SK-N-SH treated with all-trans-retinoic acid at 6 μM for 48 hours (cell line): ENCODE data around the gene ZC3H12C.
"Not testable (repeated sequence)": the region's sequence is repeated elsewhere in the genome, so short reads cannot be mapped to it uniquely, and the experiment has no call there.

Experiments
- ATAC-seq: fragments of 200-7000 bp; cut with Tn5 transposase; 3 replicates; pipeline ENCODE4 v1.9.1; 2020; ENCODE audit warnings: mild to moderate bottlenecking, moderate library complexity
- ARNTL ChIP-seq: fragments of 450-650 bp; formaldehyde crosslinking; IDR thresholded peaks from 2 replicates; pipeline ENCODE4 v1.5.0; 2020; ENCODE audit warnings: low read depth, mild to moderate bottlenecking, moderate library complexity, borderline replicate concordance
- BACH2 ChIP-seq: fragments of 250-450 bp; sonication (Bioruptor Pico); IDR thresholded peaks from 2 replicates; pipeline ENCODE4 v1.9.0; 2021; ENCODE audit warnings: mild to moderate bottlenecking, borderline replicate concordance
- CSDC2 ChIP-seq: fragments of 250-450 bp; sonication (Bioruptor Pico); IDR thresholded peaks from 2 replicates; pipeline ENCODE4 v1.5.0; 2020; ENCODE audit warnings: mild to moderate bottlenecking, moderate library complexity
- ESRRG ChIP-seq: fragments of 250-450 bp; sonication (Bioruptor Pico); IDR thresholded peaks from 2 replicates; pipeline ENCODE4 v1.6.1; 2021; ENCODE audit warnings: mild to moderate bottlenecking
- GLIS3 ChIP-seq: fragments of 250-450 bp; sonication (Bioruptor Pico); IDR thresholded peaks from 2 replicates; pipeline ENCODE4 v1.5.0; 2020; ENCODE audit warnings: mild to moderate bottlenecking, moderate library complexity
- ISL1 ChIP-seq: fragments of 250-450 bp; sonication (Bioruptor Pico); IDR thresholded peaks from 2 replicates; pipeline ENCODE4 v2.1.2; 2022; ENCODE audit warnings: mild to moderate bottlenecking, moderate library complexity
- OSR1 ChIP-seq: fragments of 250-450 bp; sonication (Bioruptor Pico); IDR thresholded peaks from 2 replicates; pipeline ENCODE4 v1.8.0; 2022; ENCODE audit warnings: moderate library complexity, mild to moderate bottlenecking, inconsistent platforms
- PPARA ChIP-seq: fragments of 250-450 bp; sonication (Bioruptor Pico); IDR thresholded peaks from 2 replicates; pipeline ENCODE4 v1.5.0; 2020; ENCODE audit warnings: mild to moderate bottlenecking, borderline replicate concordance
- RARB ChIP-seq: fragments of 250-450 bp; sonication (Bioruptor Pico); IDR thresholded peaks from 2 replicates; pipeline ENCODE4 v1.8.0; 2021; ENCODE audit warnings: mild to moderate bottlenecking, moderate library complexity
- SNAI2 ChIP-seq: fragments of 250-450 bp; sonication (Bioruptor Pico); IDR thresholded peaks from 2 replicates; pipeline ENCODE4 v1.5.0; 2020; ENCODE audit warnings: mild to moderate bottlenecking, moderate library complexity
- TCF4 ChIP-seq: fragments of 250-450 bp; sonication (Bioruptor Pico); IDR thresholded peaks from 2 replicates; pipeline ENCODE4 v1.8.0; 2021; ENCODE audit warnings: mild to moderate bottlenecking, moderate library complexity, borderline replicate concordance
- TOX ChIP-seq: fragments of 250-450 bp; sonication (Bioruptor Pico); IDR thresholded peaks from 2 replicates; pipeline ENCODE4 v1.8.0; 2021; ENCODE audit warnings: mild to moderate bottlenecking, moderate library complexity, borderline replicate concordance
- ZC3H10 ChIP-seq: fragments of 250-450 bp; sonication (Bioruptor Pico); IDR thresholded peaks from 2 replicates; pipeline ENCODE4 v1.5.1; 2021; ENCODE audit warnings: mild to moderate bottlenecking, moderate library complexity
- ZFP3 ChIP-seq: fragments of 250-450 bp; sonication (Bioruptor Pico); IDR thresholded peaks from 2 replicates; pipeline ENCODE4 v1.5.0; 2020; ENCODE audit warnings: mild to moderate bottlenecking, moderate library complexity
- ZFP30 ChIP-seq: fragments of 450-650 bp; formaldehyde crosslinking; IDR thresholded peaks from 2 replicates; pipeline ENCODE4 v1.5.0; 2022; ENCODE audit warnings: mild to moderate bottlenecking, moderate library complexity
- ZNF565 ChIP-seq: fragments of 450-650 bp; formaldehyde crosslinking; conservative IDR thresholded peaks from 2 replicates; pipeline ENCODE4 v1.5.0; 2020; ENCODE audit warnings: low read depth, mild to moderate bottlenecking, moderate library complexity
- ZNF70 ChIP-seq: fragments of 450-650 bp; formaldehyde crosslinking; IDR thresholded peaks from 2 replicates; pipeline ENCODE4 v1.5.0; 2020; ENCODE audit warnings: mild to moderate bottlenecking, moderate library complexity
- ZNF8 ChIP-seq: fragments of 450-650 bp; formaldehyde crosslinking; IDR thresholded peaks from 2 replicates; pipeline ENCODE4 v1.5.0; 2020; ENCODE audit warnings: mild to moderate bottlenecking, moderate library complexity
- TF ChIP-seq, protein P1 (sequence below): fragments of 250-450 bp; sonication (Bioruptor Pico); IDR thresholded peaks from 2 replicates; pipeline ENCODE4 v1.5.1; 2020; ENCODE audit warnings: low read depth, mild to moderate bottlenecking, moderate library complexity
- TF ChIP-seq, protein P2 (sequence below): fragments of 250-450 bp; sonication (Bioruptor Pico); IDR thresholded peaks from 2 replicates; pipeline ENCODE4 v1.8.0; 2020; ENCODE audit warnings: mild to moderate bottlenecking, moderate library complexity, borderline replicate concordance
- TF ChIP-seq, protein P3 (sequence below): fragments of 250-450 bp; sonication (Bioruptor Pico); IDR thresholded peaks from 2 replicates; pipeline ENCODE4 v1.8.0; 2021; ENCODE audit warnings: low read depth, mild to moderate bottlenecking, moderate library complexity, borderline replicate concordance
- TF ChIP-seq, protein P4 (sequence below): fragments of 250-450 bp; sonication (Bioruptor Pico); IDR thresholded peaks from 2 replicates; pipeline ENCODE4 v1.5.0; 2020; ENCODE audit warnings: mild to moderate bottlenecking, moderate library complexity

Gene ZC3H12C

DNA sequence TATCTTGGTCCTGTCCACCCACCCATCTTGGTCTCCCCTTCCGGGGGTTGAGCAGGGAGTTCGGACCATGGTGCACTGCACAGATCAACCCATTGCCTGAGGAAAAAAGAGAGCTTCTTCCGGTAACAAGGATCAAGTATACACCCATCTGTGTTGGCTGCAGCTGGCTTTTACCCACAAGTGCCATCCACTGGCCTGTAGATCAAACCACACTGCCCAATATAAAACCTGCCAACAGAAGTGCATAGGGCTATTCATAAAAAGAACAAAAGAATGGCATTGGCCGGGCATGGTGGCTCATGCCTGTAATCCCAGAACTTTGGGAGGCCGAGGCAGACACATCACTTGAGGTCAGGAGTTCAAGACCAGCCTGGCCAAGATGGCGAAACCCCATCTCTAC, 94.5 kb downstream of the ZC3H12C start:
- TF ChIP-seq ZNF565 (CRISPR knock-in tag) (no peak), TOX (CRISPR knock-in tag) (no peak), ZFP3 (CRISPR knock-in tag) (no peak), ISL1 (CRISPR knock-in tag) (no peak), ARNTL (CRISPR knock-in tag) (no peak), ZNF8 (CRISPR knock-in tag) (no peak), ZFP30 (CRISPR knock-in tag) (no peak)
- TF ChIP-seq, protein P1, sequence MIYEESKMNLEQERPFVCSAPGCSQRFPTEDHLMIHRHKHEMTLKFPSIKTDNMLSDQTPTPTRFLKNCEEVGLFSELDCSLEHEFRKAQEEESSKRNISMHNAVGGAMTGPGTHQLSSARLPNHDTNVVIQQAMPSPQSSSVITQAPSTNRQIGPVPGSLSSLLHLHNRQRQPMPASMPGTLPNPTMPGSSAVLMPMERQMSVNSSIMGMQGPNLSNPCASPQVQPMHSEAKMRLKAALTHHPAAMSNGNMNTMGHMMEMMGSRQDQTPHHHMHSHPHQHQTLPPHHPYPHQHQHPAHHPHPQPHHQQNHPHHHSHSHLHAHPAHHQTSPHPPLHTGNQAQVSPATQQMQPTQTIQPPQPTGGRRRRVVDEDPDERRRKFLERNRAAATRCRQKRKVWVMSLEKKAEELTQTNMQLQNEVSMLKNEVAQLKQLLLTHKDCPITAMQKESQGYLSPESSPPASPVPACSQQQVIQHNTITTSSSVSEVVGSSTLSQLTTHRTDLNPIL (CRISPR knock-in tag), result no peak
- ATAC-seq, result no peak

DNA sequence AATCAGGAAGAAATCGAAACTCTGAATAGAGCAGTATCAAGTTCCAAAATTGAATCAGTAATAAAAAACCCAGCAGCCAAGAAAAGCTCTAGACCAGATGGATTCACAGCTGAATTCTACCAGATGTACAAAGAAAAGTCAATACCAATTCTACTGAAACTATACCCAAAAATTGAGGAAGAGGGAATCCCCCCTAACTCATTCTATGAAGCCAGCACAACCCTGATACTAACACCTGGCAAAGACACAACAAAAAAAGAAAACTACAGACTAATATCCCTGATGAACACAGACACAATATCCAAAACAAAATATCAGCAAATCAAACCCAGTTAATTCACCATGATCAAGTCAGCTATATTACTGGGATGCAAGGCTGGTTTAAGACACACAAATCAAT, 97.7 kb downstream of the ZC3H12C start:
- TF ChIP-seq ZNF8 (CRISPR knock-in tag) (no peak), ZC3H10 (CRISPR knock-in tag) (no peak), TCF4 (CRISPR knock-in tag) (no peak), OSR1 (CRISPR knock-in tag) (no peak), ZNF565 (CRISPR knock-in tag) (no peak), PPARA (CRISPR knock-in tag) (no peak), BACH2 (no peak), ESRRG (CRISPR knock-in tag) (no peak), RARB (CRISPR knock-in tag) (no peak), ZFP30 (CRISPR knock-in tag) (no peak), ZFP3 (CRISPR knock-in tag) (no peak)
- no peak for ATAC-seq

DNA sequence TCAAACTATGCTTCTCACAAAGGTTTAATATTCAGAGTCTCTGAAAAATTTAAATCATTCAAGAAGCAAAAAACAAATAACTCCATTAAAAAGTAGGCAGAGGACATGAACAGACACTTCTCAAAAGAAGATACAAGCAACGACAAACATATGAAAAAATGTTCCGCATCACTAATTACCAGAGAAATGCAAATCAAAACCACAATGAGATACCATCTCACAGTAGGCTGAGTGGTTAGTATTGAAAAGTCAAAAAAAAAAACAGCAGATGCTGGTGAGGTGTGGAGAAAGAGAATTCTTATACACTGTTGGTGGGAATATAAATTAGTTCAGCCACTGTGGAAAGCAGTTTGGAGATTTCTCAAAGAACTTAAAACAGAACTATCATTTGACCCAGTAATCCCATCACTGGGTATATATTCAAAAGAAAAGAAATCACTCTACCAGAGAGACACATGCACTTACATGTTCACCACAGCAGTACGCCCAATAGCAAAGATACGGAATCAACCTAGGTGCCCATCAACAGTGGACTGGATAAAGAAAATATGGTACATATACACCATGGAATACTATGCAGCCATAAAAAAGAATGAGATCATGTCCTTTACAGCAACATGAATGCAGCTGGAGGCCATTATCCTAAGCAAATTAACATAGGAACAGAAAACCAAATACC, 99.6 kb downstream of the ZC3H12C start:
- not testable (repeated sequence) for ATAC-seq

DNA sequence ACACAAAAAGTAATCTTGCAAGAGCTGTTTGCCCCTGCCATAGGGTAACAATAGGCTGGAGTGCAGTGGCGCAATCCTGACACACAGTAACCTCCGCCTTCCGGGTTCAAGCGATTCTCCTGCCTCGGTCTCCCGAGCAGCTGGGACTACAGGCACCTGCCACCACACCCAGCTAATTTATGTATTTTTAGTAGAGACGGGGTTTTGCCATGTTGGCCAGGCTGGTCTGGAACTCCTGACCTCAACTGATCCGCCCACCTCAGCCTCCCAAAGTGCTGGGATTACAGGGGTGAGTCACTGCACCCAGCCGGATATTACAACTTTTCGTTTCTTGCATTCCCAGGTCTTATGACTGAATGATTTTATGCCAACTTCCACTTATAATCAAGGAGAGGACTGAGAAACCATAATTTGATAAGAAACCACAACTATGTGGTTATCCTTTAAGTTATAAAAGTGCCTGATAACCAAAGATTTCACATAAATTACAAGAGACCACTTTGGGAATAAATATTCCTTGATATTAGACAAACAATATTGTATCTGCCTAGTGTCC, 101.1 kb downstream of the ZC3H12C start:
- peak; percentile 50; the same call in 1 of the 2 replicates for TF ChIP-seq CSDC2 (CRISPR knock-in tag)
- TF ChIP-seq ZFP3 (CRISPR knock-in tag), result peak; percentile 65; the same call in 1 of the 2 replicates
- peak; percentile 31; the same call in 1 of the 2 replicates for TF ChIP-seq GLIS3
- peak; percentile 95 for TF ChIP-seq ISL1 (CRISPR knock-in tag)
- TF ChIP-seq, all 23 proteins: peak for 4; not testable (repeated sequence) for 19

DNA sequence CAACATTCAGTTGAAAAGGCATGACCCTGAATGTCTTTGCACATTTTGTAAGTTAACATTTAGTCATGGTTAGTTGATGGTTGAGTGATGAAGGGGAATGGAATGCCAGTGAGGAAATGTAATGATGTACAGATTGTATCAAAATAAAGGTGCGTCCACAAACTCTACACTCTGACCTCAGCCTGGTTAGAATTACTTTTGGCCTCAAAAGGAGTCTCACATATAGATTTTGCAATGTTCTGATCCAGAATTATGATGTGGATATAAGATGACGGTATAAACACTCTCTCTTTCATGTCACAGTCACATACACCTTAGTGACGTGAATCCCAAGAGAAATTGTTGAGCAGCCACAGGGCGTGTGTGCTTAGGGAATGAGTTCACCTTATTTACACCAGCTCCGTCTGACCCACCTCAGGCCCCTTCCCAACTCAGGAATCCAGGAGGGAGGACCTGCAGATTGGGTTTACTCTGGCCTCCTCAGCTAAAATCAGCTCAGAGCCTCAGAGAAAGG, 103.1 kb downstream of the ZC3H12C start:
- peak; percentile 52 for ATAC-seq

More for the DNA sequence above, 101.1 kb downstream of the ZC3H12C start:
- peak; percentile 57 for ATAC-seq

DNA sequence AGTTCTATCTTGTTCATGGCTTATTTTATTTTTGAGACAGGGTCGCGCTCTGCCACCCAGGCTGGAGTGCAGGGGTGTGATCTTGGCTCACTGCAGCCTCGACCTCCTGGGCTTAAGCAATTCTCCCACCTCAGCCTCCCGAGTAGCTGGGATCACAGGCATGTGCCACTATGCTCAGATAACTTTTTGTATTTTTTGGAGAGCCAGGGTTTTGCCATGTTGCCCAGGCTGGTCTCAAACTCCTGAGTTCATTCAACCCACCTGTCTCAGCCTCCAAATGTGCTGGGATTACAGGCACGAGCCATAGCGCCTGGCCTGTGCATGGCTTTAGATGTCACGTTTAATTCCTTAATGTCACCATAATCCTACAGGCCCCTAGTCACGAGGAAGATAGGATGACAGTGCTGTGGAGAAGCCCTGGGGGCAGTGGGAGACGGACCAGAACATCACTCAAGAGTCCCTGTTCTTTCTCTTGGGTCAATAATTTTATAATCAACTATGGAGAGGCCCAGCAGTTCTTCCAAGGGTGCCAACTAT, 103.8 kb downstream of the ZC3H12C start:
- no peak for ATAC-seq
- TF ChIP-seq, protein P2, sequence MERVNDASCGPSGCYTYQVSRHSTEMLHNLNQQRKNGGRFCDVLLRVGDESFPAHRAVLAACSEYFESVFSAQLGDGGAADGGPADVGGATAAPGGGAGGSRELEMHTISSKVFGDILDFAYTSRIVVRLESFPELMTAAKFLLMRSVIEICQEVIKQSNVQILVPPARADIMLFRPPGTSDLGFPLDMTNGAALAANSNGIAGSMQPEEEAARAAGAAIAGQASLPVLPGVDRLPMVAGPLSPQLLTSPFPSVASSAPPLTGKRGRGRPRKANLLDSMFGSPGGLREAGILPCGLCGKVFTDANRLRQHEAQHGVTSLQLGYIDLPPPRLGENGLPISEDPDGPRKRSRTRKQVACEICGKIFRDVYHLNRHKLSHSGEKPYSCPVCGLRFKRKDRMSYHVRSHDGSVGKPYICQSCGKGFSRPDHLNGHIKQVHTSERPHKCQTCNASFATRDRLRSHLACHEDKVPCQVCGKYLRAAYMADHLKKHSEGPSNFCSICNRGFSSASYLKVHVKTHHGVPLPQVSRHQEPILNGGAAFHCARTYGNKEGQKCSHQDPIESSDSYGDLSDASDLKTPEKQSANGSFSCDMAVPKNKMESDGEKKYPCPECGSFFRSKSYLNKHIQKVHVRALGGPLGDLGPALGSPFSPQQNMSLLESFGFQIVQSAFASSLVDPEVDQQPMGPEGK (CRISPR knock-in tag), result no peak
- TF ChIP-seq, protein P3, sequence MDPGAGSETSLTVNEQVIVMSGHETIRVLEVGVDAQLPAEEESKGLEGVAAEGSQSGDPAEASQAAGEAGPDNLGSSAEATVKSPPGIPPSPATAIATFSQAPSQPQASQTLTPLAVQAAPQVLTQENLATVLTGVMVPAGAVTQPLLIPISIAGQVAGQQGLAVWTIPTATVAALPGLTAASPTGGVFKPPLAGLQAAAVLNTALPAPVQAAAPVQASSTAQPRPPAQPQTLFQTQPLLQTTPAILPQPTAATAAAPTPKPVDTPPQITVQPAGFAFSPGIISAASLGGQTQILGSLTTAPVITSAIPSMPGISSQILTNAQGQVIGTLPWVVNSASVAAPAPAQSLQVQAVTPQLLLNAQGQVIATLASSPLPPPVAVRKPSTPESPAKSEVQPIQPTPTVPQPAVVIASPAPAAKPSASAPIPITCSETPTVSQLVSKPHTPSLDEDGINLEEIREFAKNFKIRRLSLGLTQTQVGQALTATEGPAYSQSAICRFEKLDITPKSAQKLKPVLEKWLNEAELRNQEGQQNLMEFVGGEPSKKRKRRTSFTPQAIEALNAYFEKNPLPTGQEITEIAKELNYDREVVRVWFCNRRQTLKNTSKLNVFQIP (CRISPR knock-in tag), result no peak
- TF ChIP-seq ZFP30 (CRISPR knock-in tag) (no peak), SNAI2 (no peak), RARB (CRISPR knock-in tag) (no peak), PPARA (CRISPR knock-in tag) (no peak), BACH2 (no peak), TOX (CRISPR knock-in tag) (no peak), ZNF70 (no peak), ZFP3 (CRISPR knock-in tag) (no peak), ARNTL (CRISPR knock-in tag) (no peak), GLIS3 (no peak), TCF4 (CRISPR knock-in tag) (no peak), ZC3H10 (CRISPR knock-in tag) (no peak), ESRRG (CRISPR knock-in tag) (no peak)
- TF ChIP-seq, protein P4, sequence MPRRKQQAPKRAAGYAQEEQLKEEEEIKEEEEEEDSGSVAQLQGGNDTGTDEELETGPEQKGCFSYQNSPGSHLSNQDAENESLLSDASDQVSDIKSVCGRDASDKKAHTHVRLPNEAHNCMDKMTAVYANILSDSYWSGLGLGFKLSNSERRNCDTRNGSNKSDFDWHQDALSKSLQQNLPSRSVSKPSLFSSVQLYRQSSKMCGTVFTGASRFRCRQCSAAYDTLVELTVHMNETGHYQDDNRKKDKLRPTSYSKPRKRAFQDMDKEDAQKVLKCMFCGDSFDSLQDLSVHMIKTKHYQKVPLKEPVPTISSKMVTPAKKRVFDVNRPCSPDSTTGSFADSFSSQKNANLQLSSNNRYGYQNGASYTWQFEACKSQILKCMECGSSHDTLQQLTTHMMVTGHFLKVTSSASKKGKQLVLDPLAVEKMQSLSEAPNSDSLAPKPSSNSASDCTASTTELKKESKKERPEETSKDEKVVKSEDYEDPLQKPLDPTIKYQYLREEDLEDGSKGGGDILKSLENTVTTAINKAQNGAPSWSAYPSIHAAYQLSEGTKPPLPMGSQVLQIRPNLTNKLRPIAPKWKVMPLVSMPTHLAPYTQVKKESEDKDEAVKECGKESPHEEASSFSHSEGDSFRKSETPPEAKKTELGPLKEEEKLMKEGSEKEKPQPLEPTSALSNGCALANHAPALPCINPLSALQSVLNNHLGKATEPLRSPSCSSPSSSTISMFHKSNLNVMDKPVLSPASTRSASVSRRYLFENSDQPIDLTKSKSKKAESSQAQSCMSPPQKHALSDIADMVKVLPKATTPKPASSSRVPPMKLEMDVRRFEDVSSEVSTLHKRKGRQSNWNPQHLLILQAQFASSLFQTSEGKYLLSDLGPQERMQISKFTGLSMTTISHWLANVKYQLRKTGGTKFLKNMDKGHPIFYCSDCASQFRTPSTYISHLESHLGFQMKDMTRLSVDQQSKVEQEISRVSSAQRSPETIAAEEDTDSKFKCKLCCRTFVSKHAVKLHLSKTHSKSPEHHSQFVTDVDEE (CRISPR knock-in tag), result no peak

More for the DNA sequence above, 103.1 kb downstream of the ZC3H12C start:
- TF ChIP-seq TCF4 (CRISPR knock-in tag) (no peak), ISL1 (CRISPR knock-in tag) (peak; percentile 19; the same call in 1 of the 2 replicates)
